HFFc6 (cell line): ENCODE results near the gene ST3GAL5. TPM values are rescaled to one million over a fixed set of nuclear protein-coding genes. Genes with fewer than 3 reads are reported as not detected.

ENCODE experiments used
- DNase-seq: peaks from one replicate; pipeline ENCODE4 v3.0.0-alpha.2; 2018
- H3K27ac Mint-ChIP-seq: 2 replicates; pipeline ENCODE4 v1.8.0; 2020; ENCODE audit warnings: mild to moderate bottlenecking, mixed read lengths
- H3K27me3 Mint-ChIP-seq: 2 replicates; pipeline ENCODE4 v1.8.0; 2021; ENCODE audit warnings: mild to moderate bottlenecking, moderate library complexity, mixed read lengths; ENCODE audit not compliant: insufficient read depth
- H3K36me3 Mint-ChIP-seq: 2 replicates; pipeline ENCODE4 v1.8.0; 2021; ENCODE audit warnings: low read depth, mixed read lengths
- H3K4me1 Mint-ChIP-seq: 2 replicates; pipeline ENCODE4 v1.8.0; 2020; ENCODE audit warnings: low read depth, mixed read lengths
- H3K4me3 Mint-ChIP-seq: 2 replicates; pipeline ENCODE4 v1.8.0; 2020; ENCODE audit warnings: mild to moderate bottlenecking, moderate library complexity, mixed read lengths
- H3K9me3 Mint-ChIP-seq: 2 replicates; pipeline ENCODE4 v1.8.0; 2020; ENCODE audit warnings: mild to moderate bottlenecking, mixed read lengths
- total RNA-seq, 6 experiments: library from RNA; stranded (reverse); fragmentation: NEBNext Ultra II Directional; extraction: Animal tissue kit (Norgen Biotek cat#: 25700); gene quantifications; 2 replicates in 1 of 6; 3 replicates in 5 of 6; pipeline ENCODE4 v1.2.3, GENCODE V29; 2021
- TF ChIP-seq, protein P1 (sequence below): fragments of 200-600 bp; sonication (generic); IDR thresholded peaks from 2 replicates; pipeline ENCODE4 v1.5.0; 2021; ENCODE audit warnings: antibody characterized with exemption, mild to moderate bottlenecking

Gene ST3GAL5
- total RNA-seq, 6 experiments from 2014 or later = 12.7 to 17.4 (median 15.2) TPM

DNA sequence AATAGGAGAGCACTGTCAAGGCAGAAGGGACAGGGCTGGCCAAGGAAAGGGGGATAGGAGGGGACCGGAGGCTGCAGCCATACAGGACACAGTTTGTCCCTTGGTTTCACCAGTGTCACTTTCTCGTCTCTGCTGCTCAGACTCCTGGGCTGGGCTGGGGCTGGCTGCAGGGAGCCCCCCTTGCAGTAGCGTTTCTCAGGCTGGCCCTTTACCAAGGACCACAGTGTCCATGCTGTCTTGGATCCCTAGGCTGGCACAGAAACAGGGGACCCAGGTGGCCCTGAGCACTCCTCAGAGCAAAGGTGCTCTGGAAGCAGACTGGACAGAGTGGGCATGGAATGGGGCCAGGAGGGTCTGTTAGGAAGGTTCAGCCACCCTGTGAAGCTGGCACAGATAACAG, 100.2 kb downstream of the ST3GAL5 start:
- TF ChIP-seq, protein P1, sequence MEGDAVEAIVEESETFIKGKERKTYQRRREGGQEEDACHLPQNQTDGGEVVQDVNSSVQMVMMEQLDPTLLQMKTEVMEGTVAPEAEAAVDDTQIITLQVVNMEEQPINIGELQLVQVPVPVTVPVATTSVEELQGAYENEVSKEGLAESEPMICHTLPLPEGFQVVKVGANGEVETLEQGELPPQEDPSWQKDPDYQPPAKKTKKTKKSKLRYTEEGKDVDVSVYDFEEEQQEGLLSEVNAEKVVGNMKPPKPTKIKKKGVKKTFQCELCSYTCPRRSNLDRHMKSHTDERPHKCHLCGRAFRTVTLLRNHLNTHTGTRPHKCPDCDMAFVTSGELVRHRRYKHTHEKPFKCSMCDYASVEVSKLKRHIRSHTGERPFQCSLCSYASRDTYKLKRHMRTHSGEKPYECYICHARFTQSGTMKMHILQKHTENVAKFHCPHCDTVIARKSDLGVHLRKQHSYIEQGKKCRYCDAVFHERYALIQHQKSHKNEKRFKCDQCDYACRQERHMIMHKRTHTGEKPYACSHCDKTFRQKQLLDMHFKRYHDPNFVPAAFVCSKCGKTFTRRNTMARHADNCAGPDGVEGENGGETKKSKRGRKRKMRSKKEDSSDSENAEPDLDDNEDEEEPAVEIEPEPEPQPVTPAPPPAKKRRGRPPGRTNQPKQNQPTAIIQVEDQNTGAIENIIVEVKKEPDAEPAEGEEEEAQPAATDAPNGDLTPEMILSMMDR = no peak
- Mint-ChIP-seq H3K4me1 (peaks cover 70% of the 10 kb centered on the region), H3K27me3 (peaks cover 11% of the 10 kb centered on the region), H3K4me3 (no peak overlapping the region), H3K9me3 (no peaks in the 10 kb centered on the region), H3K36me3 (peaks cover 31% of the 10 kb centered on the region), H3K27ac (no peak overlapping the region)
- no peak for DNase-seq

DNA sequence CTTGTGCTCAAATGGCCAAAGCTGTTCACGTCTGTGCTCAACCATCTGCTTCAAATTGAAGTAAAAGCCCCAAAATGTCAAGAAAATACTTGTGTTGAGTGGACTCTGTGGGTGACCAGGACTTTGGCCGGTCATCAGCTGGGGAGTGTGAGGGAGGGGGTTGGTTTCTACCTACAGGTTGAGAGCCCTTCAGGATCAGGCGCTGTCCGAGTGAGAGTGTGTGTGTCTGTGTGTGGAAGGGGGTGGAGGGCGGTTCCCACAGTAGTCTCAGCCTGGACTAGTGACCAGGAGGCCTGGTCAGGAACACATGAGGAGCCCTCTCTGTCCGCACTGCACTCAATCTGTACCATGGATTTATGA, 100.8 kb downstream of the ST3GAL5 start:
- no peak overlapping the region for H3K4me3 Mint-ChIP-seq
- no peak for DNase-seq
- peaks cover 16% of the 10 kb centered on the region for H3K27me3 Mint-ChIP-seq
- no peaks in the 10 kb centered on the region for H3K9me3 Mint-ChIP-seq
- no peak overlapping the region for H3K27ac Mint-ChIP-seq
- H3K36me3 Mint-ChIP-seq = peaks cover 31% of the 10 kb centered on the region
- TF ChIP-seq, protein P1 = no peak
- H3K4me1 Mint-ChIP-seq = peaks cover 64% of the 10 kb centered on the region

DNA sequence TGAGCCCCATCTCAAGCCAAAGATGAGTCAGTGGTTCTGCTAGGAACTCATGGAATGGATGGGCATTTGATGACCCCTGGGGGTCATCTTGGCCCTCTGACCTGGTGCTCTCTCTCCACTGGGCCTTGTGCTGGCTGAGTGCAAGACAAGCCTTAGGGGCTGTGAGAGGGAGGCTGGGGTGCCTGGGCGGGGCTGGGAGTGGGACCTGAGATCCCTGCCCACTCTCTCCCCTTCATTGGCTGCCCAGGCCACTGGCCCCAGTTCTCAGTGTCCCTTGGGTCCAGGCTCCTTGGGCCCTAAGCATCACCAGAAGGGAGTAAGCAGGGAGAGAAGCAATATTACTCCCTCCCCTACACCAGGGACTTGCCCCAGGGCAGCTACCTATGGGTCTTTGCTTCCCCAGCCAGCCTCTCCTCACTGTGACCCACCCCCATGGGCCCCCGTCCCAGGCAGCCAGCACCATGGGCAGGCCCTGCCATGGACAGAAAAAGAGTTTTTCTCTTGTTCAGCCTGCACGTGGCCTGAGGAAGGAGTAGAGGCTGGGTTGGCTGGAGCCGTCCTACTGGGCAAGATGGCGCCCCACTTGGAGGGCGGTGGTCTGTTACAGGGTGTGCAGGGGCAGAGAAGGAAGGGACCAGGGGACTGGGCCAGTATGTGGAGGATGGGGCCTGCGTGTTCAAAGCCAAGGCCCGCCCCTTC, 101.4 kb downstream of the ST3GAL5 start:
- no peak overlapping the region for H3K27ac Mint-ChIP-seq
- TF ChIP-seq, protein P1 = no peak

More for the DNA sequence above, 101.4 kb downstream of the ST3GAL5 start:
- DNase-seq = no peak
- Mint-ChIP-seq H3K4me3 (no peak overlapping the region), H3K27me3 (peaks cover 17% of the 10 kb centered on the region), H3K36me3 (peaks cover 26% of the 10 kb centered on the region), H3K9me3 (no peaks in the 10 kb centered on the region), H3K4me1 (peaks cover 58% of the 10 kb centered on the region)

Other genes with a start within 250 kb of the ST3GAL5 start
- not detected for gene SFTPB, start 220.8 kb downstream of the ST3GAL5 start, total RNA-seq
- not detected for gene GNLY, start 194.6 kb downstream of the ST3GAL5 start, total RNA-seq
- gene ATOH8, start 135.0 kb downstream of the ST3GAL5 start, total RNA-seq = 10 to 100 TPM; 34.4 to 53.0 (median 45.5) TPM
- 10 to 100 TPM; 32.2 to 37.6 (median 34.8) TPM for gene POLR1A, start 216.9 kb upstream of the ST3GAL5 start, total RNA-seq
- 10 to 100 TPM; 59.5 to 75.4 (median 69.3) TPM for gene PTCD3, start 217.2 kb upstream of the ST3GAL5 start, total RNA-seq